WERI-Rb-1 (cell line): ENCODE results near the gene PPFIBP2.

Experiments used
- DNase-seq: peaks from one replicate; pipeline ENCODE4 v3.0.0-alpha.2; 2020
- H3K27ac ChIP-seq: fragments of 250-450 bp; sonication (Bioruptor Pico); 2 replicates; pipeline ENCODE4 v1.5.1; 2020; ENCODE audit warnings: mild to moderate bottlenecking, moderate library complexity
- H3K27me3 ChIP-seq: fragments of 250-450 bp; sonication (Bioruptor Pico); 2 replicates; pipeline ENCODE4 v1.5.1; 2021; ENCODE audit warnings: mild to moderate bottlenecking, low read depth, moderate library complexity; ENCODE audit not compliant: insufficient read depth, severe bottlenecking
- H3K36me3 ChIP-seq: fragments of 250-450 bp; sonication (Bioruptor Pico); 2 replicates; pipeline ENCODE4 v1.5.1; 2020; ENCODE audit warnings: mild to moderate bottlenecking, moderate library complexity
- H3K4me3 ChIP-seq: 2 replicates; pipeline ENCODE4 v1.5.1; 2011; ENCODE audit warnings: low read depth, mild to moderate bottlenecking, control low read depth, low read length
- H3K9me3 ChIP-seq: fragments of 250-450 bp; sonication (Bioruptor Pico); 2 replicates; pipeline ENCODE4 v1.5.1; 2021; ENCODE audit warnings: mild to moderate bottlenecking, moderate library complexity; ENCODE audit not compliant: severe bottlenecking
- CTCF ChIP-seq: IDR thresholded peaks from 2 replicates; pipeline ENCODE4 v1.5.1; 2011; ENCODE audit warnings: low read depth, mild to moderate bottlenecking, control low read depth, inconsistent platforms, low read length

PPFIBP2 gene

GRCh38 chr11:7675631-7676030 is 161.8 kb downstream of the PPFIBP2 start:
- Histone ChIP-seq H3K36me3 (no peaks in the 10 kb centered on the region), H3K27ac (no peak overlapping the region), H3K9me3 (no peaks in the 10 kb centered on the region), H3K27me3 (peaks cover 39% of the 10 kb centered on the region), H3K4me3 (no peak overlapping the region)
- no peak for TF ChIP-seq CTCF
- DNase-seq: no peak

GRCh38 chr11:7677071-7677470 is 163.3 kb downstream of the PPFIBP2 start:
- no peak for DNase-seq
- no peak overlapping the region for H3K4me3 ChIP-seq
- no peak for TF ChIP-seq CTCF
- H3K27ac ChIP-seq: no peak overlapping the region
- H3K9me3 ChIP-seq: no peaks in the 10 kb centered on the region
- no peaks in the 10 kb centered on the region for H3K36me3 ChIP-seq
- H3K27me3 ChIP-seq: peaks cover 43% of the 10 kb centered on the region

- no peak overlapping the region for H3K27ac ChIP-seq
- H3K4me3 ChIP-seq: no peak overlapping the region
- no peaks in the 10 kb centered on the region for H3K9me3 ChIP-seq
- peaks cover 40% of the 10 kb centered on the region for H3K27me3 ChIP-seq
- TF ChIP-seq CTCF: no peak
- DNase-seq: no peak
- H3K36me3 ChIP-seq: no peaks in the 10 kb centered on the region
Observed at GRCh38 chr11:7677796-7678201, 164.0 kb downstream of the PPFIBP2 start.

GRCh38 chr11:7683571-7683970 is 169.8 kb downstream of the PPFIBP2 start:
- H3K27ac ChIP-seq: no peak overlapping the region
- H3K9me3 ChIP-seq: no peaks in the 10 kb centered on the region
- H3K27me3 ChIP-seq: peaks cover 51% of the 10 kb centered on the region
- no peak for TF ChIP-seq CTCF
- DNase-seq: no peak
- H3K4me3 ChIP-seq: no peak overlapping the region
- H3K36me3 ChIP-seq: no peaks in the 10 kb centered on the region

- H3K27ac ChIP-seq: no peak overlapping the region
- H3K9me3 ChIP-seq: no peaks in the 10 kb centered on the region
- DNase-seq: no peak
- no peaks in the 10 kb centered on the region for H3K36me3 ChIP-seq
- H3K27me3 ChIP-seq: peaks cover 63% of the 10 kb centered on the region
- H3K4me3 ChIP-seq: no peak overlapping the region
- TF ChIP-seq CTCF: no peak
Observed at GRCh38 chr11:7686761-7687160, 173.0 kb downstream of the PPFIBP2 start.

- no peak for TF ChIP-seq CTCF
- DNase-seq: no peak
- no peak overlapping the region for H3K4me3 ChIP-seq
- H3K27me3 ChIP-seq: peaks cover 61% of the 10 kb centered on the region
- H3K9me3 ChIP-seq: no peaks in the 10 kb centered on the region
- H3K36me3 ChIP-seq: no peaks in the 10 kb centered on the region
- H3K27ac ChIP-seq: no peak overlapping the region
Observed at GRCh38 chr11:7687386-7687785, 173.6 kb downstream of the PPFIBP2 start.
